Measurements from ENCODE around the gene AP1B1. TPM values are rescaled to one million over a fixed set of nuclear protein-coding genes. Genes with fewer than 3 reads are reported as not detected.

AP1B1 gene
- total and polyA plus RNA-seq, 2 of the 8 experiments (the other 6 are each of a cell fraction or from before 2014, with no cell fraction given), result 64.2 to 86.8 TPM

- POLR2A ChIA-PET (ENCODE audit: partially characterized antibody), result interaction anchor here (0.6 to 2.0 kb wide), 2 partner anchors 12 to 579 kb away, joined by 3 to 6 read pairs; no protein-coding TSS in a partner anchor
- Histone ChIP-seq H3K4me1 (replicated peaks in 1 of 4; ENCODE audit: control insufficient read depth in 3 of 4, insufficient read depth in 4 of 4, low read length in 3 of 4) (no peaks in the 10 kb centered on the region), H2BK5ac (ENCODE audit: low read depth, low read length) (no peak overlapping the region), H4K5ac (ENCODE audit: insufficient read length, low read depth, low read length) (no peak overlapping the region), H3K23ac (ENCODE audit: insufficient read length) (no peak overlapping the region), H3K79me1 (ENCODE audit: low read depth, low read length) (peaks cover 12% of the 10 kb centered on the region; the same call in 1 of the 2 replicates), H4K20me1 (replicated peaks in 1 of 2; ENCODE audit: control insufficient read depth in 1 of 2, insufficient read depth in 2 of 2, low read length in 2 of 2) (peaks cover 9 to 12% of the 10 kb centered on the region in 2 experiments), H4K91ac (replicated peaks; ENCODE audit: insufficient read length, low read length) (no peak overlapping the region), H4K8ac (ENCODE audit: extremely low read depth, insufficient read depth, low read length) (no peak overlapping the region), H3K4me3 (ENCODE audit: extremely low read depth in 1 of 4, insufficient read depth in 2 of 4, low read depth in 3 of 4, low read length in 4 of 4) (no peak overlapping the region), H3K27me3 (replicated peaks in 1 of 4; ENCODE audit: control insufficient read depth in 3 of 4, extremely low read depth in 1 of 4, insufficient read depth in 3 of 4, low read length in 3 of 4) (no peaks in the 10 kb centered on the region; a peak in 1 of 7 replicates), H3K4me2 (ENCODE audit: insufficient read depth in 1 of 2, low read depth in 2 of 2, low read length in 2 of 2) (no peak overlapping the region), H3K4ac (replicated peaks; ENCODE audit: insufficient read length, low read depth, low read length) (no peak overlapping the region), H3K27ac (ENCODE audit: low read depth, low read length) (no peak overlapping the region), H3K36me3 (ENCODE audit: control insufficient read depth in 2 of 4, insufficient read depth in 4 of 4, low read length in 3 of 4) (peaks cover 0 to 8% (median 3%) of the 10 kb centered on the region in 4 experiments; a peak in 4 of 8 replicates), H2AK5ac (ENCODE audit: low read depth, low read length) (no peak overlapping the region), H3K9me3 (ENCODE audit: insufficient read depth in 2 of 2, low read depth in 1 of 2, low read length in 1 of 2) (no peaks in the 10 kb centered on the region), H3K56ac (replicated peaks; ENCODE audit: insufficient read length, low read depth, low read length) (no peak overlapping the region), H3K14ac (ENCODE audit: insufficient read length) (no peak overlapping the region), H2BK12ac (ENCODE audit: low read depth, low read length) (no peak overlapping the region), H3K23me2 (ENCODE audit: low read depth, low read length) (no peaks in the 10 kb centered on the region), H3K9ac (replicated peaks in 1 of 4; ENCODE audit: extremely low read depth in 1 of 4, low read depth in 3 of 4, low read length in 3 of 4) (no peak overlapping the region), H2BK15ac (ENCODE audit: low read length) (no peak overlapping the region), H2BK20ac (ENCODE audit: low read length) (no peak overlapping the region), H2BK120ac (replicated peaks; ENCODE audit: low read depth, low read length) (no peak overlapping the region), H3K79me2 (ENCODE audit: control insufficient read depth in 1 of 2, insufficient read depth in 2 of 2, low read length in 2 of 2) (peaks cover 0 to 27% of the 10 kb centered on the region in 2 experiments; a peak in 1 of 4 replicates), H3K18ac (ENCODE audit: extremely low read depth, low read length) (no peak overlapping the region), H2AFZ (ENCODE audit: low read length) (no peak overlapping the region)
- WGBS, 2 experiments (ENCODE audit: extremely low coverage in 1 of 2, insufficient coverage in 1 of 2, insufficient read length in 1 of 2, insufficient replicate concordance in 2 of 2, low coverage in 1 of 2, low lambda C conversion rate in 2 of 2, missing lambda C conversion rate in 1 of 2), result 97% methylated on average over 6 of the region's 6 CpGs; no CpG with 5 or more reads in 1 of the 2 experiments
- TF ChIP-seq RBBP5 (IDR thresholded peaks at IDR 0.05; ENCODE audit: borderline replicate concordance, low read depth, low read length), result no peak
- TF ChIP-seq KDM1A (IDR thresholded peaks at IDR 0.05; ENCODE audit: borderline replicate concordance, low read length), result peak; percentile 51; the same call in 1 of the 2 replicates
- no peak for TF ChIP-seq CHD2 (IDR thresholded peaks at IDR 0.05; ENCODE audit: low read length)
- TF ChIP-seq POU5F1 (IDR thresholded peaks at IDR 0.05; ENCODE audit: low read depth, low read length), result no peak
- no peak for DNase-seq (ENCODE audit: low read depth in 1 of 2, low spot score in 2 of 2)
- FAIRE-seq, result no peak
- CTCF ChIA-PET (ENCODE audit: partially characterized antibody), result interaction anchor here (0.6 to 1.5 kb wide), 3 partner anchors 10 to 54 kb away, joined by 3 to 6 read pairs (median 4); no protein-coding TSS in a partner anchor
Observed at GRCh38 chr22:29380856-29381255, 7.5 kb downstream of the AP1B1 start.

Data from H1 (cell line).